Measurements from ENCODE around the gene RNF6.
"Not testable (repeated sequence)": the region's sequence is repeated elsewhere in the genome, so short reads cannot be mapped to it uniquely, and the experiment has no call there.

DNA sequence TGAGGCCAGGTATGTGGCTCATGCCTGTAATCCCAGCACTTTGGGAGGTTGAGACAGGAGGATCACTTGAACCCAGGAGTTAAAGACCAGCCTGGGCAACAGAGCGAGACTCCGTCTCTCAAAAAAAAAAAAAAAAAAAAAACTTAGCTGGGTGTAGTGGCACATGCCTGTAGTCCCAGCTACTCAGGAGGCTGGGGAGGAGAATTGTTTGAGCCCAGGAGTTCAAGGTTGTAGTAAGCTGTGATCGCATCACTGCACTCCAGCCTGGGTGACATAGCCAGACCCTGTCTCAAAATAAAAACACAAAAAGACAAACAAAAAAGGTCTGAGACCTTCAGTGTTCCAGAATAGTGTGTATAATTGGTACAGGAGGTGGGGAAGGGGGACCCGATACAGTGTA, 29.9 kb upstream of the RNF6 start:
- TF ChIP-seq SUZ12 (IDR thresholded peaks at IDR 0.05; ENCODE audit: extremely low read depth, insufficient read depth, insufficient read length); ZNF274 (IDR thresholded peaks at IDR 0.05; ENCODE audit: low read depth, low read length): not testable (repeated sequence)
